KG1 (cell line): ENCODE measurements around the gene NPPC.
"Not testable (repeated sequence)": the region's sequence is repeated elsewhere in the genome, so short reads cannot be mapped to it uniquely, and the experiment has no call there.

Experiments
- DNase-seq: peaks from one replicate; lab custom pipeline; 2025; lab: John Stamatoyannopoulos, UW

The NPPC gene

DNA sequence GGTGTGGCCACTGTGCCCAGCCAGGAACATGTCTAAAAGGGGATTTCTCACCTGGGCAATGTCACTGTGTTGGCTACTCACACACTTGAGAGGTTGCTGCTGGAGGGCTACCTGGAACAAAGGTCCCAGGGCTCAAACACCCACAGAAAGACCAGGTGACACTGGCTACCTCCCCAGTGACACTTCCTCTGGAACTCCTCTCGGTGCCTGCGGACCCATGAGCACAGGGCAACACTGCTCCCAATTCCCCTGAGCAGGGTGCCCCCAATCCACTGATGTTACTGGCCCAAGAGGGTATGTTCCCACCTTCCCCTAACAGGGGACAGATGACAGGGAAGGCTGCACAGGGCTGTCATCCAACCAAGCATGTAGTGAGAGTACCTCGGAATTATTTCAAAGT is 5.8 kb downstream of the NPPC start:
- no peak for DNase-seq

DNA sequence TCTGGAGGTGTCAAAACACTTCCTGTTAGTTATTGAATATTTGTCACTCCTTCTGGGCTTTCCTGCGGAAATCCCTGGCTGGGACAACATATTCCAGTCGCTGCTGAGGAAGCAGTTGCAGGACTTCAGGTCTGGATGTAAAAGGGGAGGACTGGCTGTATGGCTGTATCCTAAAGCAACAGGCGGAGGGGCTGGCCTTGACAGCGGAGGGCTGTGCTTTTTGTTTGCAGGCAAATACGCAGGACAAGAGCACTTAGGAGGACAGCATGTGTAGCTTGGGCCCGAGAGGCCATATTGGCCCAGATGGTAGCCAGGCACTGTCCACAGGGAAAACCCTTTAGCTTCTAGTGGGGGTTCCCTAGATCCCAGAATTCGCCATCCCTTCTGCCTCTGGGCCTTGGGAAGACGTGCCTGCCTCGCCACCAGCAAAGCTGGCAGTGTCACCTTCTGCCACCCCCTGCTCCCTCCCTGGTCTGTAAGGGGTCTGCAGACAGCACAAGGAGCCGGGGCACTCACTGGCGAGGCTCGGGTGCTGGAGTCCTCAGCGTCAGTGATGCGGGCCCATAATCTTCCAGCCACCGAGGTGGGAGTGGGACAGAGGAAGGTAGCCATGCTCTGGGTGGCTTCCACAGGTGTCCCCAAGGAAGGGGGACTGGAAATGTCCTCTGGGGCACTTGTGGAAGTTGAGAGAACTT is 6.7 kb downstream of the NPPC start:
- DNase-seq: no peak

DNA sequence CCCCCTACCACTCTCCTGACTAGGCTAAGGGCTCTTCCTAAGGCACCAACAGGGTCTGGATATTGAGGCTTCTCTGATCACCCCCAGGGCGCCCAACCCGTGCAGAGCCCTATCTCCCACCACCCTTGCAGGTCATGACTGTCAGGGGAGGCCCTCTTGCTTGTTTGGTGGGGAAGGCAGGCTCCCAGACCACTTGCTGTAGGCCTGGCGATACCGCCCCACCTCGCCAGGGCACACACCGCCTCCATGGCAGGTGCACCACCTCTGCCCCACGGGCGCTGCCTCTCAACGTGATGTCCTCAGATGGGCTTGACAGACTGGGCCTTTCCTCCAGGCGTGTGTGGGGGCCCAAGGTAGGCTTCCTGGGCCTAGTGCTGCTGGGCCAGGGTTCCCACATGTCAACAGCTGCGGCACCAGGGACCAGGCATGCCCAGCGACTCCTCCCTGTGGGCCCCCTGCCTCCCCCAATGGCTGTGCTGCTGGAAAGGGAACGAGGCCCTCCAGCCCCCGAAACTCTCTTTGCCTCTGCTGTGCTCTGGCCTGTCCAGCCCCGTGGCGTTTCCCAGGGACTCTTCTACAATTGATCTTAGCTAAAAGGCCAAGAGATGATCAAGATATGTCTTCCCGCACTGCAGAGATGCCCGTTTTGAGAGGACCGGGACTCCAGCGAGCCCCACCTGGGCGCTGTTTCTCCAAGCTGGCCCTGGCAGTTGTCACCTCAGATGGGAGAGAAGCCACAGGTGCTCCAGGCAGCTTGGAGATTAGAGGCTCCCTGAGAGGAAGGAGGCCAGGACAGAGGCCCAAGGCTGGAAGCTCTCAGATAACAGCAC is 7.5 kb downstream of the NPPC start:
- no peak for DNase-seq

DNA sequence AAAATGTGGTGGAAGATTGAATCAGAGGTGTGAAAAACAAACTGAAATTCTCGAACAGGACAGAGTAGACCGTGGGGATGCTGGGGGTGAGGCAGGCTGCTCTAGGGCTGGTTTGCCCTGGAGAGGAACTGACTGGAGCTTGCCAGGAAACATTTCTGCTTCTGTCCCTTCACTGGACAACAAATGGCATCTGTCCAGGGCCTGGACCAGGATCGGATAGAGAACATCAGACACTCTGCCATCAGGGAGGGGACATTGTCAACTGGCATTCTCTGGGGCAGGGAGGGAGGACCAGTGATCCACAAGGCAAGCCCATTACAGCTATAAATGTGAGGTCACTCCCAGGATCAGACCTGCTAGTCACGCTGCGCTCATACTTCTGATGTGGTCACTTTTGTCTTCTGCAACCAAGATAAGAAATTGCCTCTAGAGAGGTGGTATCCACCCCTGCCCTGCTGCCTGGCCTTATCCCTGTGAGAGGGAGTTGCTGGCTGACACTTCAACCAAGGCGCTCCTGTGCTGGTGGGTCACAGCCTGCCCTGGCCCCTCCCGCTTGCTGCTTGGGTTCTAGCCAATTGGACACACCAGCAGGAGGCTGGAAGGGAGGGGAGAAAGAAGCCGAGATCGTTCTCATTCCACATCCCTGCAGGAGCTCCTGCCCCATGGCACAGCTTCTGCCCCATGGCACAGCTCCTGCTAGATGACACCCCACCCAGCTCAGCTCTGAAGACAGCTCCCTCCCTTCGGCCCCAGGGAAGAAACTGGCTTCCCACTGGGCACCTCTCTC is 8.7 kb downstream of the NPPC start:
- DNase-seq: no peak

DNA sequence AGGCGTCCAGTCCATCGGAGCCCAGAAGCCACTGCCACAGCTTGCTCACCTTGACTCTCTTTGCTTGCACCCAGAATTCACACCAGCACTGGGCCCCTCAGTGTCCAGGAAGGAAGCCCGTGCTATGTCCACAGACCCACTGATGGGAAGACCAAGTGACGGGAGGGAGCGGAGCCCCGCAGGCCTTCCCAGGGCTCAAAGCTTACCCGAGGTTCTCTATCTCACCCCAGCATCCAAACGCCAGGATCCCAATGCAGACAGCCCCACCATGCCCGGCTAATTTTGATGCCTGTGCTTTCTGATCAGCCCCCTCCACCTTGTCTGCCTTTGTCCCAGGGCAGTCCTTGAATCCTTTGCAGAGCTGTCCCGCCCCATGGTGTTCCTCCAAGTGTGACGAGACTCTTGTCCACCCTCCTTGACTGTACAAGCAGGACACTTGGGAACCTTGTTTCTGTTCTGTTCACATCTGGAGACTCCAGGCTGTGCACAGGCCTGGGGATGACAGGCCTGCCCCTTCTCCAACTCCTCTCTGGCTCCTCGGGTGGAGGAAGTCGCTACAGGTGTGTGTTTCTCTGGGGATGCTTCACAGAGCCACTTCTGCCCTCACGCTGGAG is 12.0 kb downstream of the NPPC start:
- DNase-seq: no peak

DNA sequence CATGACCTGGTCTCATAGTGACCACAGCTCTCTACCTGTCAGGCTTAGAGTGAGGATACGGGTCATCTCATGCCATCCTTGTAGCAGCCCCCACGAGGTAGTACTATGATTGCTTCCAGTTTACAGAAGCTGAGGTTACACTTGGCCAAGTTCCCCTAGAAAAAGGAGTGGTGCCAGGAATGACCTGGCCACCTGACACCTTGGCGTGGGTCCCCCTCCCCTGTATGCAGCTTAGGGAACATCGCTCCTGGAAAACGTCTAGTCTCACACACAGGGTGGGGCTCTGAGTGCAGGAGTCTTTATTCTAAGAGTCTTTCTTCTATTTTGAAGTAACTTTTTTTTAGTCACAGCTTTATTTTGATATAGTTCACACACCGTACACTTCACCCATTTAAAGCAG is 14.8 kb downstream of the NPPC start:
- DNase-seq: no peak

DNA sequence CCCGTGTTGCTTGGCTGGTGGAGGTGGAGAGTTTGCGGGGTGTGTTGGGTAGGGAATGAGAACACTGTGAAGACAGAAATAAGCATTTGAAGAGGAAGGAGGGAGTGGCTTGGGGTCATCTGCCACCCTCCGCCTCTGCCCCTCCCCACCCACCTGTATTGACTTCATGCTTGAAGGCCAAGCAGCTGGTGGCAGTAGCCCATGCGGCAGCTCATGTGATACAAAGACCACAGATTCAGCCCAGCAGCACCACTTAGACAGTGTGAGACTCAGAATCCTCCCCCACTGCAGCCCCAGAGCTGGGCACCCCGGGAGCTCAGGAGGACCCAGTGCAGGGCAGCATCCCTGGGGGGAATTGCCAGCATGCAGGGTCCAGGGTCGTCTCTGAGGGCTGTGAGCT is 15.4 kb downstream of the NPPC start:
- DNase-seq: no peak

DNA sequence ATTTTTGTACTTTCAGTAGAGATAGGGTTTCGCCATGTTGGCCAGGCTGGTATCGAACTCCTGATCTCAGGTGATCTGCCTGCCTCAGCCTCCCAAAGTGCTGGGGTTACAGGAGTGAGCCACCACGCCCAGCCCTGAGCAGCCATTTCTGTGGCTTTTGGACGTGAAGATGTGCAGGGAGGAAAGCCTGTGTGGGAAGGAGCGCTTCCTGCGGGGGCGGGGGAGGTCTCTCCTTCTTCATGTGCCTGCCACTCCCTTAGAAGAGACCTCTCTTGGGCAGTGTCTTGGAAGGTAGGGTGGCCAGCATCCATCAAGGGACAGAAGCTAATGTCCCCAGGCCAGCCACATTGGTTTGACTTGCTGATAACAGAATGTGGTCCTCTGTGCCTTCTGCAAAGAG is 16.0 kb downstream of the NPPC start:
- not testable (repeated sequence) for DNase-seq

DNA sequence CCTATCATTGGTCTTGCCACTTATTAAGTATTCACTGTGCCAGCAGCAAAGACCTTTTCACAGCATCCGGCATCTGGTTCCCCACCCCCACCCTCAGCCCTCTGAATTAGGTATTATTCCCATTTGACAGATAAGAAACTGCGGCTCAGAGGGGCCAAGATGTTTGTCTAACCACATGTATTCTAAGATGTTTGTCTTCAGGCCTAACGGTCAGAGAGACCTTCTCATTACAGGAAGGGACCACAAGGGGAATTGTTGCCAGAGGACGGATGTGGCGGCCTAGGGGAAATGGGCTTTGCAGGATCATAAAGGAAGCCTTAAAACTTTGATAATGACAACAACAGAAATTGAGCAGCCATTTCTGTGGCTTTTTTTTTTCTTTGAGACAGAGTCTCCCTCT is 16.6 kb downstream of the NPPC start:
- no peak for DNase-seq

DNA sequence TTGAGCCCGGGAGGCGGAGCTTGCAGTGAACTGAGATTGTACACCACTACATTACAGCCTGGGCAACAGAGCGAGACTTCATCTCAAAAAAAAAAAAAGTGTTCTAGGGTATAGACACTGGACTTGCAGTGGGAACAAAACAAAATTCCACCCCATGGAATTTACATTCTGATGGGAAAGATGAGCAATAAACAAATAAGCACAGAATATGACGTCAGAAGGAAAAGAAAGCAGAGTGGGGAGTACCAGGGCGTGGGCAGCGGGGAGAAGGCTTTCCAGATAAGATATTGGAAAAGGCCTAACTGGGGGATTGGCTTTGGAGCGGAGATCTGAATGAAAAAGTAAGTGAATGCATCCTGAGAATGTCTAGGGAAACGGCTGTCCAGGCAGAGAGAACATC is 17.6 kb downstream of the NPPC start:
- no peak for DNase-seq

DNA sequence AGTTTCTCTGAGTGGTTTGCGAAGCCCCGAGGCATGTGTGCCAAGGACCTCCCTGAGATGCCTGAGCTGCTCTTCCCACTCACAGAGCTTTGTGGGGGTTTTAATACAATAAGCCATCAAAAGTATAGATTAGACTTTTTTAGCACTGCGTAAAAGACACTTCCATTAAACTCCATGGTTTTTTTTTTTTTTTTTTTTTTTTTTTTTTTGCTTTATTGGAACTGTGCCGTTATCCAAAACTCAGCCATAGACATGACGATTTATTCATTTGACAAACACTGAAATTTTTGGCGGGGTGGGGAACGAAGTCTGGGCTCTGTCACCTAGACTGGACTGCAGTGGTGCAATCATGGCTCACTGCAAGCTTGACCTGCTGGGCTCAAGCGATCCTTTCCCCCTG is 18.4 kb downstream of the NPPC start:
- no peak for DNase-seq

DNA sequence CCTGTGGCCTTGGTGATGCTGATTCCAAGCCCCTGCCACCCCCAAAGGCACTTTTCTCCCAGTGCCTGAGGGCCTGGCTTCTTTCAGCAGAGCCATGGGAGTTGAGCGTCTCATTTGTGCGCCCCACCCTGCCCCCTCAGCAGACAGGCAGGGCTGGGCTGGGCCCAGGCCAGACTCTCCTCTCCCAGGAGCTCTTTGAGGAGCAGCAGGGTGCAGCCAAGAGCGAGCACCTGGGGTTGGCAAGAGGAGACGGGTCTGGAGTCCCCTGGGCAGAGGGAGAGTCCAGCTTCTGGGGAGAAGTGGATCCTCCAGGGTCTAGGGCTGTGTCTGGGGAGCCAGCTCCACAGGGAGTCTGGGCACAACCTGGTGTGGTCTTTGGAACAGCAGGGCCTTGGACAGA is 21.2 kb downstream of the NPPC start:
- DNase-seq: no peak

DNA sequence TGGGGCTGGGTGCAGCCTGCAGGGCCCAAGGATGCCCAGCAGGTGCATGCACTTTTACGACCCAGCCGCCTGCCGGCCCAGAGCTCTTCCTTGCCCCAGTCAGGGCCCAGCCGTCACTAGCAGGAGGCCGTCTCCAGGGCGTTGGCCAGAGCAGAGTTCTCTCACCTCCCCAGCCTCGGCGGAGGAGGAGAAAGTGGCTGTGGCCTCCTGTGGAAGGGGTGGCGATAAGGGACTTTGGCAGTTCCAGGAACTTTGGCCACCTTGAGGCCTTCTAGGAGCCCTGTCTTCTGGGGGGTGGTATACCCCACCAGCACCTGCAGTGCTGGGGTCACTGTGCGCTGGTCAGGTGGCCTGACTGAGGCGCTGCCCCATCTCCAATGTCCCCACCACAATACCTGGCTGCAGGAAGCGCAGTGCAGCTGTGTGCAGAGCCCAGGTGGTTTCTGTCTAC is 22.0 kb downstream of the NPPC start:
- DNase-seq: no peak

DNA sequence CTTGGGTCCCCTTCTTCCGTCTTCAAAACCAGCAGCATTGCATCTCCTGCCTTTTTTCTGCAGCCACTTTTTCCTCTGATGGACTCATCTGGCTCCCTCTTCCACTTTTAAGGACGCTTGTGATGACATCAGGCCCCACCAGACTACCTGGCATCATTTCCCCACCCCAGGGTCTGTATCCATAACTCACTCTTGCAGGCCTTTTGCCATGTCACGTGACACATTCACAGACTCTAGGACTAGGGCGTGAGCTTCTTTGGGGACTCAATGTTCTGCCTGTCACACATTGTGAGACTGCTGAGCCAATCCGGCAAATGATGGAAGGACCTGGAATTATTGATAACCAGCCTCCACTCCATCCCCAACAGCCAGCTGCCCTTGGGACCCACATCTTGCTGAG is 23.6 kb downstream of the NPPC start:
- DNase-seq: no peak

DNA sequence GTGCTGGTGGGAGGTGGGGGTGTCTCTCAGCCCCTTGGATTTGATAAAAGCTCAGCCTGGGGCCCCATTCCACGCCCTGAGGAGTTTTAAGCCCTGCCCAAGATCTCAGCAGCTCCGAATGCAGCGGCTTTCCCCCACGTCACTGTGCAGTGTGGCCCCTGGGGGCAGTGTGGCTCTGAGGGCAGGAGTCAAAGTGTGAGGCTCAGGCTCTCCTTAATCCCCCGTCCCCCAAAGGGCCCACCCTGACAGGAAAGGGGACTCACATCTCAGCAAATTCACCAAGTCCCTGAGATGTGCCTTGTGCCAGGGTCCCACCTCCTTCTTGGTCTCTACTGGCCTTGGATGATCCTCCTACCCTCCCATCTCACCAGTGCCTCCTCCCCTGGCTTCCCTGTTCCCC is 25.2 kb downstream of the NPPC start:
- no peak for DNase-seq

DNA sequence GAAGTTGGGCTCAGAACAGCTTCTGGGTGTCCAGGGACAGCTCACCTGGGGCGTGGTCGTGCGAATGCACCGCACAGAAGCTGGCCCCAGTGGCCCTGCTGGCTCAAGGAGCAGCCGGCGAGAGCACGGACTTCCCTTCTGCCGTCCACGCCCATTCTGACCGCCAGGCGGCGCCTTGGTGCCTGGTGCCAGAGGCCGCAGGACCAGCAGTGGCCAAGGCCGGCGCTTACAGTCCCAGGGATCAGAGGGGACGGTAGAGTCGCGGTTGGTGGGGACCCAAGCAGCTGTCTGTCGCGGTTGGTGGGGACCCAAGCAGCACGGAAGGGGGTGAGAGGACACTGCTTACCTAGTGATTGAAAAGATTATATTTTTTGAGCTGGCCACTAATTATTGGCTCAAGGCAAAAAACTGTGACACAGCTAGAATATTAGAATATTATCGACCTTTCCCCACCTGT is 25.7 kb downstream of the NPPC start:
- no peak for DNase-seq

DNA sequence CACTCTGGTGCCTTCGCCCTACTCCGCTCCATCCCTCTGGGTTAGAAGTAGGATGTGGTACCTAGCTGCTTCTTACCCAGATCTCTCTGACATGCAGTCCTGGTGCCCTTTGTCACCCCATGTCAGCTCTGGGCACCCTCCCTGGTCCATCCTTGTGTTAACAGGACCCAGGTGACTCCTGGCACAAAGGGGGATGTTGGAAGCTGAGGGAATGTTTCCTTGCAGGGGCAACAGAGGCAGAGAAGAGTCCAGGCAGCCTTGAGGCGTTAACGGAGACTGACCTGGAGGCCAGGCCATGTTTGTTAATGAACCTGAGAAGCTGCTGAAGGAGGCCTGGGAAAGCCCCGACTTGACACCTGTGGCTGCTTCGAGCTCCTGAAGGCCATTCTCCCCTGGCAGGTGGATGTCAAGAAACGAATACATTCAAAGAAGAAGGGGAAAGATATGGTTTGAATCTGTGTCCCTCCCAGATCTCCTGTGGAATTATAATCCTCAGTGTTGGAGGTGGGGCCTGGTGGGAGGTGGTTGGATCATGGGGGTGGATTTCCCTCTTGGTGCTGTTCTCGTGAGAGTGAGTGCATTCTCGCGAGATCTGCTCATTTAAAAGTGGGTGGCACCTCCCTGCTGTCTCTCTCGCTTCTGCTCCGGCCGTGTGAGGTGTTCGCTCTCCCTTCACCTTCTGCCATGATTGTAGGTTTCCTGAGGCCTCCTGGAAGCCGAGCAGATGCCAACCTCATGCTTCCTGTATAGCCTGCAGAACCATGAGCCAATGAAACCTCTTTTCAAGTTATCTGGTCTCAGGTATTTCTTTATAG is 31.4 kb downstream of the NPPC start:
- no peak for DNase-seq

DNA sequence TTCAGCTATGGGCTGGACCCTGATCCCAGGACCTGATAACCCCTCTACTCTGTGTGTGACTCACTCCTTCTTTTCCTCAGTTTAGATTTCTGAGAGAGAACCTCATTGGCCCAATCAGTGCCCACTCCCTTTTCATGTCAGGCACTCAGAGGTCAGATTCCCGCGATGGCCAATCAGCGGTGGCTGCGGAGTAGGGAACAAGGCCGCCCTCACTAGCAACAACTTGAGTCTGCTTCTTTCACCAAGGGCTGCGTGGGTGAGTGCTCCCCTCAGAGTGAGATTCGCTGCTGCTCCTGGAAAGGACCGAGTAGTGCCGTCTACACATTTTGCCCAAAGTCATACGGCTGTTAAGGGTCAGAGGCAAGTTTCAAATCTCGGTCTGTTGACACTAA is 34.7 kb downstream of the NPPC start:
- no peak for DNase-seq

DNA sequence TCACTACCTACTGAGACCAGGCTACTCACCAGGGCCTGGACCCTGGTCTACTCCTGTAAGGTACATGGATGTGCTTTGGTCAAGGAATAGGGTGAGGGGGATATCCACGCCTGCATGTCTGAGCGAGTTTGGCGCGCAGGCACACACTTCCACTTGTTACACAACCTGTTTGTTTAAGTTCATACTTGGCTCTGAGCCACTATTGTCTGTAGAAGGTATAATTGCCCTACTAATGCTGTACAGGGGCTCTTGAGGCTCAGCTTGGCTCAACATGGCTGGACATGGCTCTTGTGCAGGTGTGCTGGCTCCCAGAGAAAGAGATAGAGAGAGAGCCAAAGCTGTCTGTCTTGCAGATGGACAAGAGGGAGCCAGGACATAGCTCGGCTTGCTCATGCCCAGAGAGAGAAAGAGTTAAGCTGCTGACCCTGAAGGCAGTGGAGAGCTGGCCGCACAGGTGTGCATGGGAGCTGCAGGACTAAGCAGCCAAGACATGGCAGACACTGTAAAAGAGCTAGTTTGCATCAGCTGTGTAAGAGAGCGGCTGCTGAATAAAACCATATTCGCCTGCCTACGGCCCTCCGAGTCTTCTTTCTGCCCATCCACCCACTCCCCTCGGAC is 35.2 kb downstream of the NPPC start:
- no peak for DNase-seq

DNA sequence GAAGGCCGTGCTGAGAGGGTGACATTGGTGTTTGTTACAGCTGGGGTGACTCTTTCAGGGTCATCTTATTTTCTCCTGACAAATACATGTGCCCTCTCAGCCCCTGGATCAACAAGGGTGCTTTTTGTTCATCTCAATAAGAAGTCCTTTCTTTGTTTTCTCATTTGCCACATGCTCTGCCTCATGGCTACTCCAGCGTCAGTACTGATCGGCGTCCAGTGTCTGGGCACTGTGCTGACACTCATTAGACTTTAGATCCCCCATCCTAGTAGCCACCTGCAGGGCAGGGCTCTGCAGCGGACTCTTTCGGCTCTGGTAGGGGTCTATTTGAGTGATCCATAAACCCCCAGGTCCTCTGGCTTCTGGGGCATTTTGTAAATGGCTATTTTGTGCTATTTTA is 38.4 kb downstream of the NPPC start:
- DNase-seq: no peak

DNA sequence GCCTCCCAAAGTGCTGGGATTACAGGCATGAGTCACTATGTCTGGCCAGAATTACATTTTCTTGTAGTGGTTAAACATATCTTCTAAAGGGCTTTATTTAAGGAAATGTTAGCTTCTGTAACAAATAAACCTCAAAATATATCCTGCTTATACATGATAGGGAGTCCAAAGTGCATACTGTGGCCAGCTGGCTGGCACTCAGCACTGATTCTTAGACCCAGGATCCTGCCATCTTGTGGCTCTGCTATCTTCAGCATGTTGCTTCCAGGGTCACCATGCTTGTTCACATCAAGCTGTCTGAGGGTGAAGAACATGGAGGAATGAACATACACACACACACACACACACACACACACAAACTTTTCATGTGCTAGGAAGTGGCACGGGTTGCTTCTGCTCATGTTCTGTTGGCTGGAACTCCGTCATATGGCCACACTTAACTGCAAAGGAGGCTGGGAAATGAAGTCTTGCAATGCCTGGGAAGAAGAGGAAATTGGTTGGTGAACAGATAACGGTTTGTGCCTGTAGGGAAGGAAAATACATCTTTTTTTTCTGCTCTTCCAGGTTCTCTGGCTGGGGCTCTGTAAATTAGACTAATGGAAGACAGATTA is 40.0 kb downstream of the NPPC start:
- no peak for DNase-seq
